Measurements from ENCODE around the gene AK1. TPM values are rescaled to one million over a fixed set of nuclear protein-coding genes. Genes with fewer than 3 reads are reported as not detected.

AK1 gene
- total and polyA plus RNA-seq, 2 of the 13 experiments (the other 11 are each of a cell fraction or from before 2014, with no cell fraction given), result 19.1 to 32.8 TPM

GRCh38 chr9:127858041-127858512, 19.4 kb downstream of the AK1 start (continued):
- TF ChIP-seq CBX5 (CRISPR knock-in tag; IDR thresholded peaks at IDR 0.05; ENCODE audit: borderline replicate concordance) (0 out of 2 replicates have a peak, but pooled peaks have one; percentile 13), DBP (CRISPR knock-in tag; IDR thresholded peaks at IDR 0.05; ENCODE audit: not compliant biosample characterization) (no peak), HNRNPL (IDR thresholded peaks at IDR 0.05; ENCODE audit: low read depth, low read length) (peak; percentile 93), PTBP1 (IDR thresholded peaks at IDR 0.05; ENCODE audit: low read depth, low read length, poor library complexity, severe bottlenecking) (no peak), ELF3 (CRISPR knock-in tag; IDR thresholded peaks at IDR 0.05) (no peak), SIX1 (CRISPR knock-in tag; IDR thresholded peaks at IDR 0.05; ENCODE audit: borderline replicate concordance) (no peak), ZNF784 (CRISPR knock-in tag; IDR thresholded peaks at IDR 0.05; ENCODE audit: borderline replicate concordance) (0 out of 2 replicates have a peak, but pooled peaks have one; percentile 15), HIC2 (CRISPR knock-in tag; IDR thresholded peaks at IDR 0.05; ENCODE audit: low read depth) (peak; percentile 57; the same call in 1 of the 2 replicates), ZNF713 (CRISPR knock-in tag; IDR thresholded peaks at IDR 0.05) (no peak), ZNF691 (CRISPR knock-in tag; IDR thresholded peaks at IDR 0.05; ENCODE audit: borderline replicate concordance, low read depth) (0 out of 2 replicates have a peak, but pooled peaks have one; percentile 17), ZNF75D (CRISPR knock-in tag; IDR thresholded peaks at IDR 0.05; ENCODE audit: borderline replicate concordance) (no peak), ZNF776 (CRISPR knock-in tag; IDR thresholded peaks at IDR 0.05) (no peak), ZNF652 (CRISPR knock-in tag; IDR thresholded peaks at IDR 0.05; ENCODE audit: borderline replicate concordance, low read depth) (no peak)

Data from HepG2 (cell line).